GM21786 (cell line): Measurements from ENCODE around the gene ITGA3.
"Not testable (repeated sequence)": the region's sequence is repeated elsewhere in the genome, so short reads cannot be mapped to it uniquely, and the experiment has no call there.

Experiments
- ATAC-seq: cut with Tn5 transposase; IDR thresholded peaks from one replicate; pipeline ENCODE4 v1.9.1; 2021; ENCODE audit not compliant: unreplicated experiment

The ITGA3 gene

DNA sequence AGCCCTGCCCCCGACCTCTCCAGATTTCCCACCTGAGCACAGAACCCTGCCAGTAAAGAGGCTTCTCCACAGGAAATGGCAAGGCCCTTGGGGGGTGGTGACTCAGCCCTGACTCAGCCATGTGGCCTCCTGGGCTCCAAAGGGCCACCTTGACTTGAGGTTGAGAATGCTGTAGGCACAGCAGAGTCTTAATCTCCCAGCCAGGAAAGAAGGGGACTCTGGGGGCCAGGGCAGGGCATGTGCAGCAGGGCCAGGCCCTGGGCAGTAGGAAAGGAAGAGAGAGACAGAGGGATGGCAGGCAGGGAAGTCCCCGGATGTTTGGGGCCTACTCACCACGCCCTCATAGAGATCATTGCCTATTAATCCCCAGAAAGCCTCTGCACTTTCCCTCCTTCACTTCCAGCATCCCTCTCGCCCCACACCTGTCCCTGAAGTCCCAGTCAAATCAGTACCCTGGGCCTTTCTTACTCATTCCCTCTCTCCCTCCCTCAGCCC, 4.8 kb upstream of the ITGA3 start:
- no peak for ATAC-seq

DNA sequence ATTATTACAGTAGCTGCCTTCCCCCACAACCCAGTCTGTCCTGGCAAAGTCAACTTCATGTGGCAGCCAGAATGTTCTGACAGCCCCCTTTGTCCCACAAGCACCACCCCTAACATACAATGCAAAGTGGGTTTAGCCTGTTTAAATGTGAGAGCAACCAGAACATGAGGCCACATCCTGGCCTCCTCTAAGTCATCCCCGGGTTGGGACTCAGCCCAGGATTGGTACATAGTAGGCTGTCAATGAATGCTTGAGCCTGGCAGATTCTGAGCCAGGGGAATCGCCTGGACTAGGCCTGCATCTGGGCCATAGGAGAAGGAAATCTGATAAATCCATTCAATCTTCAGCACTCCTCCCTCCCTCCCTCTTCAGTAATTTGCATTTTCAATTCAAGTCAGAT, 4.3 kb upstream of the ITGA3 start:
- no peak for ATAC-seq

- no peak for ATAC-seq
Observed at GRCh38 chr17:50052241-50052796, 3.6 kb upstream of the ITGA3 start.

DNA sequence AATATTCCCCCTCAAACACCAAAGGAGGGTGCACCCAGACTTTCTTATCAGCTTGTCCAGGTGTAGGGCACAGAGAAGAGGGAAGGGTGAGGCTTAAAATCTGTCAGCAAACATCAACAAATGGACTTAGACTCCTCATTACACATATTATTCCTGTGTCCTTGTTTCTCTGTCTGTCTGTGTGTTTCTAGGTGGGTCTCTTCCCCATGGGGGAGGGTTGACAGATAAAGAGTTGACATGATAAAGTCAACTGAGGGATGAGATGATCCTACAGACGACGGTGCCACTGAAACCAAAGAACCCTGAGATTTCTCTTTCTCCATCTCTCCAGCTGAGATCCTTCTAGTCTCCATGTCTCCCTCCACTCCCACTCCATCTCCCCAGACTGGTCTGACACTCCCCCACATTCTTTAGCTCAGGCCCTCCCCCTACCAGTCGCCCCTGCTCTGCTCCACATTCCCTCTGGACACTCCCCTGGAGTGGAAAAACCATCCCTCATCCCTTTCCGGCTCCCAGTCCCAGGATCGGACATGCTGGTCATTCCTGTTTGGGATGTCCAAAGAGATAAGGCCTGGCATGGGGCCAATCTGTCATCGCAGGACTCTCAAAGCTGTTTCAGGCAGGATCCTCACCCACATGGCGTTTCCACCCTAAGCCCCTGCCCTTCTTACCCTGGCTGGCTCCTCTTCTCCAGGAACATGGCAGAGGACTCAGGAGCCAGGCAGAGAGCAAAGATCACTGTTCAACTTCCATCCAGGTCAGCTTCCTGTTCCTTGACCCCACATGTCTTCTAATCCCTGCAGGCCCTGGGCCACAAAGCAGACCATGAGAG, 2.9 kb upstream of the ITGA3 start:
- ATAC-seq = no peak

DNA sequence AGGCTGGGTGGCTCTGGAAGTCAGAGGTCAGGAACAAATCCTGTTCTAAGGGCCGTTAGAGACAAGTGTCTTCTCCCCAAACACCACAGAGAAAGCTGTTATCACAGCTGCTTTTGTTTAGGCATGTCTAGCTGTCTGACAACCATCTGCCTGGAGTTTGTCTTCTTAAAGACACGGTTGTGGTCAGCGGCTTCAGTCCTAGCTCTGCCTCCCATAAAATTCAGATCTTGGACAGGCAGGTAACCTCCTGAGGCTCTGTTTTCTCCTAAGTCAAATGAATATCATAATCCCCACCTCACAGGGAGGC, 2.3 kb upstream of the ITGA3 start:
- no peak for ATAC-seq

GRCh38 chr17:50055055-50055425, 870 bp upstream of the ITGA3 start:
- no peak for ATAC-seq

- ATAC-seq = no peak
Observed at GRCh38 chr17:50056217-50056960, 479 bp downstream of the ITGA3 start.

GRCh38 chr17:50056961-50057330, 1.0 kb downstream of the ITGA3 start:
- ATAC-seq = no peak

- ATAC-seq = no peak
Observed at GRCh38 chr17:50057521-50057991, 1.6 kb downstream of the ITGA3 start.

DNA sequence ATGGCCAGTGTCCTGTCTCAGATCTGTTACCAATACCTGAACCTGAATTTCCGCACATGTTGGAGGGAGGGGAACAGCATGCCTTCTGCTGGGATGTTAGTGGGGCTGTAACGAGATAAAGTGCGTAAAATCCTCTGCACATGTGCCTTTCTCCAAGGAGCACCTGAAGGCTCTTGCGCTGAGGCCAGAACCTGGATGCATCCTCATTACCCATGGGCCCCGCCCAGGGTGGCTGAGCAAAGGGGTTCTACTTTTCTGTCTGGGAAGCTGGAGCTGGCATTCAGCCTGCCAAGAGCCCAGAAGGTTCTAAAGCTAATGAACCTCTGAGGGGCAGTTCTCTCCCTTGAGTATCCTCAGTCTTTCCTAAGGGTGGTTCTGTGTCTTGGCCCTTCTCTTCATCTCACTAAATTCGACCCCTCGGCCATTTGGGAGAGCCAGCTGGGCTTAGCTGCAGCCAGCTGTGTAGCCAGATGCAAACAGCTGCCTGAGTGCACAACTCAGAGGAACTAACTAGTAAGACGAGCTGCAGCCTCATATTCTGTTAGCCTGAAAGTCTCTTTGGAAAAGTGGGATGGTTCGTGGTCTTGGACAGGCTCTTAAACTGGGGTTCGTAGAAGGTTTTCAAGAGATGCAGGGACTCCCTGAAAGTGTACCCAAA, 2.5 kb downstream of the ITGA3 start:
- ATAC-seq = no peak

DNA sequence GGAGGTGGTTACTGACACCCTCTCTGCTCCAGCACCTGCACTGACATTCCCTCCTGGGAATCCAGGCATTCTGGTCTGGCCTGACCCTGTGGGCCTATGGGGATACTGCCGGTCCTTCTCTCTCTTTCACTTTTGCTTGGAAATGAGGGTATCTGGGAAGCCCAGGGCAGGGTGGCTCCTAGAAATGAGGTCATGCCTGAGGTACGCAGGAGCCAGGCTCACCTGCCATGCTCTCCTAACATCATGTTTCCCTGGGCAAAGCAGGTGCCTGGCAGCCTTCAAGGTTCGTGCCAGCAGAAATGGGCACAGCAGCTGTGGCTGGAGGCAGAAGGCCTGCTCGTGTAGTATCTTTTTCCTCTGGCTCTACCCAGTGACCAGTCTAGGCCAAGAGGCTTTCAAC, 3.3 kb downstream of the ITGA3 start:
- ATAC-seq = no peak

GRCh38 chr17:50059759-50060273, 3.9 kb downstream of the ITGA3 start:
- no peak for ATAC-seq

DNA sequence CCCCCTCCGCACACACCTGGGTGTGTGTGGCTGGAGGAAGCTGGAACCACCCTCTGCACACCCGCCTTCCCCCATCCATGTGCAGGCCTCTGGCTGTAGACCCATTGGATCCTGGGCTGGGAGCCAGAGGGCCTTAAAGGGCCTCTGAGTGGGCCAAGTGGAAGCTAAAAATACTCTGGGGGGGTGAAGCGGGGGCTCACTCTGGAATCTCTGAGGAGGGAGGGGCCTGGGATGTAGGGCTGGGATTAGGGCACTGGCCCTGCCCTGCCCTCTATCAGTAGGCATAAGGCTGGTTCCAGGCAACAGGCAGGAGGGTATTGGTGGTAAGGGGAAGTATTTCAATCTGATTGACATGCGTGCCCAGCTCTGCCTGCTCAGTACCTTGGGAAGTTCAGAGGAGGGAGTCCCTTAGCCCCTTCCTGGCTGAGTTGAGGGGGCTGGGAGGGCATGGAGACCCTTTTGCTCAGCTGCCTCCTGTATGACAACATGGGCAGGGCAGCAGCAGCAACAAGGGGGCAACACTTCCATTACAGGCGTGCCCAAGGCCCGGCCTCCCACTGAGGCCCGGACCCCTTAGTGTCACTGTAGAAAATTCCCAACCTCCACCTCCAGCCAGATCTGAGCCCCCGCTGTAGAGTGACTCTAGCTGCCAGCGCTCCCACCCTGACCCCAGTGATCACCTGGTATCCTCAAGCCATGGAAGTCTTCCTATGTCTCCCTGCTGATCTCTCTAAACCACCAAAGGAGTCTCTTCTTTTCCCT, 5.2 kb downstream of the ITGA3 start:
- ATAC-seq = no peak

GRCh38 chr17:50061713-50062045, 5.8 kb downstream of the ITGA3 start:
- ATAC-seq = not testable (repeated sequence)

DNA sequence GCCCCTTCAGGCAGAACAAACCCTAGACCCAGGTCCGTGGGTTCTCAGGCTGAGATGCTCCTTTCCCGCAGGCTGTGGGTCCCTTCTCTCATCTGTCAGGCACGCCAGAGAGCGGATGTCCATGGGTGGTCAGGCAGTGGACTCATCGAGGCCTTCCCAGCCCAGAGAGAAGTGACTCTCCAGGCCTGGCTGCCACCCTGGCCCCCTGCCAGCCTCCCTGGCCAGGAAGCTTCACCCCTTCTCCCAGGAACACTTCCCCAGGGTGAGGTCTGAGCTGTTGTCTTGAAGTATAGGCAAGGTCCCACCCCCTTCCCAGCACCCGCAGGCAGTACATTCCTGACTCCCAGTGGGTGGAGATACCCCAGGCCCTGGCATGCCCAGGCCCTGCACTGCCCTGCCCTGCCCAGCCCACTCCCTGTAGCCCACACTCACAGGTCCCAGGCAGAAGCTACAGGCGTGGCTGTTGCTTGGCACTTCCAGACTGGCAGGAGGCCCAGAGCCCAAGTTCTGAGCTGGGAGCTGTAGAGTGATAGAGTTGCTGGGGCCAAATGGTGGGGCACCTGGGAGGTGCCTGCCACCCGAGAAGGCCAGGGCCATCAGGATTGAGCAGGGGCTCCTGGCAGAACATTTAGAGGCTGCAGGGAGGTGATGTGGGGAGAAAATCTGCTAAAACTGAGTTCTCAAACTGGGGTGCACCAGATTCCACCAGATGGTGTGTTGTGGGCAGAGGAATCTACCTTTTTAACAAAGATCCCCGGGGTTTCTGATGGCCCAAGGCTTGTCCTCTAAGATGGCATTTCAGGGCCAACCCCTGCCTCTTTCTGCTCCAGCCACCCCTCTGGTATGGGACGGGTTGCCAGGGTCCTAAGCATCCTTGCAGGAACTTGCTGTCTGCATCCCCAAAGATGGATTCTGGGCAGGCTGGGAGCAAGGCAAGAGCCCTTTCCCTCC, 6.7 kb downstream of the ITGA3 start:
- ATAC-seq = no peak

- ATAC-seq = no peak
Observed at GRCh38 chr17:50063561-50064252, 7.8 kb downstream of the ITGA3 start.

DNA sequence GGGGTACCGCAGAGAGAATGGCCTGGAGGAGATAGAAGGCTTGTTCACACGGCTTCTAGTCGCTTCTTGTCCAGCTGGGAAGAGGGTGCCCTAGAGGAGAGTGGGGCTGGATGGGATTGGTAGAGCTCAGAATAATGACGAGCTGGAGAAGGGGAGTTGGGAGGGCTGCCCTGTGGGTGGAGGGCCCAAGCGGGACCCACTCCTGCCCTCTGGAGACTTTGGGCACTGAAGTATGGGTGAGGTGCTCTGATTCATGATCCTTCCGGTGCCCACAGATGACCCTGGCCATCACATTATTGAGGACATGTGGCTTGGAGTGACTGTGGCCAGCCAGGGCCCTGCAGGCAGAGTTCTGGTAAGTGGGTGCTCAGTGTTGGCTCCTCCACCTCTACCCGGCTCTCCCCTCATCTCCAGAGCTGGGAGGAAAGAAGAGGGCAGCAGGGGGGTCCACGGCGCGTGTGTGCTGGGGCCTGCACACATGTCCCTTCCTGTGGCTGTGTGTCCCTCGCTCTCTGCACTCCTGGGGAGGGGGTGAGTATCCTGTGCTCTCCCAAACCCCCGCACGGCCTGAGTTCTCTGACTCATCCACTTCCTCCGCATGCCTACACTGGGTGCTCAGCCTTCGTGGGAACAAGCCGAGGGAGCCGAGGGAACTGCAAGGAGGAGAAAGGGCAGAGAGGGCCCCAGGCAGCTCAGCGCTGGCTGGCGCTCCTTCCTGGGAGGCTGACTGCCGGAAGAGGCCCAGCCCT, 8.5 kb downstream of the ITGA3 start:
- ATAC-seq = no peak

DNA sequence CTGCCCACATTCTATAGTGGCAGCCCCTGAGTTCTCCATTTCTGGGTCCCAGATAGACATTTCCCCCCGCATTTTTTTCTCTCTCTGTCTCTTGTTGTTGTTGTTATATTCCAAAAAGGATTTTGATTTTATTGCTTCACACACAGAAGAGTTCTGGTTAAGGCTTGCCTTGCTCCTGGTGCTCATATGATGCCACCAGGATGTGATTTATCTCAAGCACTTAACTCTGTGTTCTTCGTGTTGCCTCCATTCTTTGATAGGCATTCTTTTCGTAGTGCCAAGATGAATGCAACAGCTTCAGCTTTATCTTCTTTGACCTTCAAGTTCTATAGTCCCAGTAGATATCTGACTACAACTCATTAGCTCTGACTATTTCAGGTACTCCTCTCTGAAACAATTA, 9.1 kb downstream of the ITGA3 start:
- ATAC-seq = no peak
